Left forelimb (tissue), 1 donor: ENCODE measurements around the gene NRXN3.
"Not testable (repeated sequence)": the region's sequence is repeated elsewhere in the genome, so short reads cannot be mapped to it uniquely, and the experiment has no call there.

Experiments used
- DNase-seq: peaks from one replicate; pipeline ENCODE4 v3.0.0-alpha.2; 2018; ENCODE audit warnings: low spot score

NRXN3 gene

GRCh38 chr14:79076428-79076827, 906.3 kb downstream of the NRXN3 start:
- no peak for DNase-seq

GRCh38 chr14:79077096-79077495, 906.9 kb downstream of the NRXN3 start:
- no peak for DNase-seq

DNA sequence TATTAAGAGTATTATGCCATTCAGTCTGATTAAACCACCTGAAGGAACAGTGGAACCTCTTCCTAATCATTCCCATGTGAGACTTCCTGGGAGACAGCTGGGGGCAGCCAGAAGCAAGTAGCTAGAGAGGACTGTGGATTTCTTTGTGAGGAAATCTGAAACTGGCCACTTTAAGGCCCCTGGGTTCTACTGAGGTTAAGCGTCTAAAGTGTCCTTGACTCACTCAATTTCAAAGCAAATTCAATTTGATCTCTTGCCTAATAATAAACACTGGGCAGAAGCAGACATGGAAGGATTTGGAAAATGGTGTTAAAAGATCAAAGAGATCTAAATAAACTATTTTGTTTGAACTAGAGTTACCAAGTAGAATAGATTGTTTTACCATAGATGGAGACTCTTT, 909.9 kb downstream of the NRXN3 start:
- DNase-seq, result no peak

- DNase-seq, result no peak
Measured at GRCh38 chr14:79082883-79083282, 912.7 kb downstream of the NRXN3 start.

DNA sequence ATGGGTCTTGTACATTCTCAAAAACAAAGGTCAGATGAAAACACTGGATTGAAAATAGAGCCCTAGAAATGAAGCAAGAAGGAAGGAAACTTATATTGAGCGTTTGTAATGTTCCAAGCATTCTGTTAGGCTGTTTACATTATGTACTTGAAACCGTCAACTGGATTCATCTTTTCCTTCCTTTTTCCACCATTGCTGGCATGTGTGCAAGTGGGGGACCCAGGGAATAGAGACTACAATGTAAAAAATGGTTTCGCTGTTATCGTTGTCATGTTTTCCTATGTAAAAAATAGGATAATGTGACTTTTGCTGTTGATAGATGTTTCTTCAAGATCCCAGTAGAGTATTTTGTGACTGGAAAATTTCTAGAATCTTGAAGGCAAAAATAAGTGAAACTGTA, 913.2 kb downstream of the NRXN3 start:
- DNase-seq, result no peak

- no peak for DNase-seq
Measured at GRCh38 chr14:79084861-79085260, 914.7 kb downstream of the NRXN3 start.

DNA sequence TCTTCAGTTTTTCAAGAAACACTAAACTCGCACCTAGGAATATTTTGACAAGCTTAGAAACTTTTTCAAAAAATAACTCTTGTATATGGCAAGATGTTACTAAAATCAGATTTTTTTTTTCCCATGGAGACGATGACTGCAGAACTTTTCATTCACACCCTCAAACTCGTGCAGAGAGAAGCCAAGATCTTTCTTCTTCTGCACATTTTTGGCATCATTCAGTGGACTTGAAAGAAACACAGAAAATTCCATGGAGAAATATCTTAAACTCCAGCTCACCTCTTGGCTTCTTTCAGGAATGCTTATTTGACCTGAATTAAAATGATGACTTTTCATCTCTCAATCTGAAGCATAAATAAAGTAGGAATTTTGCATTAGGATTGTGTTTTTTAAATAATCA, 919.4 kb downstream of the NRXN3 start:
- DNase-seq, result no peak

DNA sequence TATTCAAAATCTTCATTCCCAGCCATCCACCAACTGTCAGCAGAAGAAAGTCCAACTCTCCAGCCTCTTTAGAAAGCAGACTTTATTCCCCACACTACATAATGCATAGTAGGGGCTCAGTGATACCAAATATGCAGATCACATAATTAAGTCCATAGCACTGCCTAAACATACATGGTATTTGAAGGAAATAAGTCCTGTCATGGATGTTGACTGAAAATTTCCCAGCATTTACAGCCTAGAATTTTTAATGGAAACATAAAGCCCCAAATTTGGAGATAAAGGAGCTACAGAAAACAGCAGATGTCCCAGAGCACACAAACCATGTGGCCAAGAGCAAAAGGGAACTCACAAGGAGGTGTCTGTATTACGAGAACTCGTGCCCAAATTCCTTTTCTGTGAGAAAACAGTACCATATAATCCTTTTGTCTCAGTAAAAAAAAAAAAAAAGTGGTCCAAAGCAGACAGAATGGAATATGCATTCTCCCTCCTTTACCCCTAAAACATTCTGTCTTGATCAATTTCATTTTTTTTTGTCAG, 920.5 kb downstream of the NRXN3 start:
- DNase-seq, result no peak

- no peak for DNase-seq
Measured at GRCh38 chr14:79091381-79091963, 921.3 kb downstream of the NRXN3 start.

GRCh38 chr14:79093531-79093930, 923.4 kb downstream of the NRXN3 start:
- DNase-seq, result no peak

- no peak for DNase-seq
Measured at GRCh38 chr14:79094951-79095350, 924.8 kb downstream of the NRXN3 start.

DNA sequence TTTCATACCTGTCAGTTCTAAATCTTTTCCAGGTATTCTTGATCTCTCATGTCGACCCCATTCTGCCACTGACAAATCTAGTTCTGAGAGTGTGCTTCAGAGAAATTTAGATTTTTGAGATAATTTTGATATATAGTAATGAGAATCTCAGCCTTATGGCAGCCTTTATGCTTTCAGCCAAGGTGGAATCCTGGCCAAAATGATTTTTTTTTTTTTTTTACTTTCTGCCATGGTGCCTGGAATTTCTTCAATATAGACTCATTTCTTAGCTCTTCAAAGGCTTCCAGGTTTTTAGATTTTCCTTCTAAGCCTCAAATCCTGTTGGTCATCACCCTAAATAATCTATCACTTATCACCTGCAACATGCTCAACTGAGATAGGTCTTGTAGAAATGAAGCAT, 926.6 kb downstream of the NRXN3 start:
- DNase-seq, result no peak

- no peak for DNase-seq
Measured at GRCh38 chr14:79098324-79098723, 928.2 kb downstream of the NRXN3 start.

DNA sequence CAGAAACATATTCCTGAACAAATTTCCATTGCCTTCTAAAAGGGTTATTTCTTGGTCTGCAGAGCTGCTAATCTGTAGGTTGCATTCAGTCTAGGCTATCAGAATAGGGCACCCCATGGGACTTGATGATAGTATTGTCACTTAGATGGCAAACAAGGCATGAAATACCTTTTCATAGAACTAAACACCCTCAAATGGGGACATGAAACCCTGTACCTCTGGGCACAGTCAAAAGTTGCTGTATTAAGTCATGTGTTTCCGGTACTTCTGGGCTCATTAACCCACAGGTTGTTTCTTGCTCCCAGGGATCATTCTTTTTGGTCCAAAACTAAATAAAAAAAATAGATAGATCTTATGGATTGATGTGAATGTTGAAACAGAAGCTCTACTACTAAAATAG, 930.4 kb downstream of the NRXN3 start:
- no peak for DNase-seq

GRCh38 chr14:79101388-79101787, 931.2 kb downstream of the NRXN3 start:
- no peak for DNase-seq

DNA sequence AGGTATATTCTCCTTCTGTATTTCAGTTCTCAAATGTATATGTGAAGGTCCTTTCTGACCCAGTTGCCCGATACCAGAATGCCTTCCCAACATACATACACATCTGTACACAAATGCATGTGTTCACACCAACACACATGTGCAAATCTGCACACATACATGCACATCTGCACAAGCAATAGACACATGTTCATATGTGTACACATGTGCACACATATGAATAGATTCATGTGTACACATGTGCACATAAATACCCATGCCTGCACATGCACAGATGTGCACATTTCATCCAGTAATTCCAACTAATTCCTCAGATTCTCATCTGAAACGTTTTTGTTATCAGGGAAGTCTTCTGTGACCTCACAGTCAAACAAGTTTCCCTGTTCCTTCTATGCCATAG, 933.6 kb downstream of the NRXN3 start:
- no peak for DNase-seq

- DNase-seq, result not testable (repeated sequence)
Measured at GRCh38 chr14:79110564-79110963, 940.4 kb downstream of the NRXN3 start.

GRCh38 chr14:79111987-79112501, 941.9 kb downstream of the NRXN3 start:
- no peak for DNase-seq

- no peak for DNase-seq
Measured at GRCh38 chr14:79117561-79117960, 947.4 kb downstream of the NRXN3 start.

DNA sequence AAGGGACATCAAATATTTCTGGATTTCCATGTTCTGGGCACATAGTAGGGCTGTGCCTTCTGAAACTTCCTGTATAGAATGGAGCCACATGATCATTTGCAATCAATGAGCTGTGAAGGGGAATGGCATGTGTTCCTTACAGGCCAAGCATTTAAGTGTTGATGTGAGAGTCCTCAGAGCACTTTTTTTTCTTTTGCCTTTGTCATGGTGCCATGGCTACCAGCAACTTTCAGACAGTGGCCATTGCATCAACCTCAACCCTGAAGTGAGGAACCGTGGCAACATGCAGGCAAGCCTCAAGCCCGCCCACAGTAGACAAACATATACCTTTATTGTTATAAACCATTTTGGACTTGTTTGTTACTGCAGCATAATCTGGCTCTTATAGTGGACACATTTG, 948.1 kb downstream of the NRXN3 start:
- DNase-seq, result no peak

- no peak for DNase-seq
Measured at GRCh38 chr14:79134361-79134760, 964.2 kb downstream of the NRXN3 start.

- no peak for DNase-seq
Measured at GRCh38 chr14:79136071-79137044, 966.2 kb downstream of the NRXN3 start.

DNA sequence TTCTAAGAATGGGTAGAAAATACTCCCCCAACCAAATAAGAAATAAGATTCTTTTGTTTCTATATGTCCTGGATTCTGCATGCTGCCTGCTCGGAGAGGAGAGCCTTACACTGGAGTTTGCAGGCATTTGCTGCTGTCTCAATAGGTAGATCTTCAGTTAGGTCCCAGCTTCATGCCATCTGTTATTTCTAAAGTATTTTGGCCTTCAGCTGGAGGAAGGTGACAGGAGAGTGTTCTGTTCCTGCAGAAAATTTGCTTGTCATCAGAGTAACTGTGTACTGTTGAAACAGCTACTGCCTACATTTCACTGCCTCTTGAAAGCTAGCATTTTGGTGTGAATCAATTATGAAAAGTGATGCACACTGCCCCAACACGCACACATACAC, 966.9 kb downstream of the NRXN3 start:
- DNase-seq, result no peak
